Nasal cavity respiratory epithelium epithelial cell of viscerocranial mucosa (primary cell): ENCODE results near the gene AGAP9. TPM values are rescaled to one million over a fixed set of nuclear protein-coding genes. Genes with fewer than 3 reads are reported as not detected.

Source experiments
- total RNA-seq: library from RNA; depleted of rRNA; stranded (reverse); fragments of >200 nt; gene quantifications from 2 replicates; pipeline ENCODE4 v1.2.3, GENCODE V29; 2014

Gene AGAP9
- 2.4 and 2.8 TPM in 2 replicates for total RNA-seq

GRCh38 chr10:47523475-47523874 lies at the start of gene AGAP9:
Gene AGAP9 (minus strand): TSS chr10:47523638. CDS start chr10:47523526, 112 bp downstream.

GRCh38 chr10:47491600-47491999 lies 31.8 kb downstream of the AGAP9 start, which contains the start of gene FAM25G:
Gene FAM25G (minus strand): TSS chr10:47491700. CDS start chr10:47491674, 26 bp downstream.

GRCh38 chr10:47483923-47484322 lies 39.5 kb downstream of the AGAP9 start, which contains the start of gene ANXA8:
Gene ANXA8 (minus strand): TSS chr10:47484115. CDS start chr10:47483933, 182 bp downstream.

Other genes starting within 250 kb of the AGAP9 start
- gene GDF10, start 223.4 kb downstream of the AGAP9 start, total RNA-seq: not detected in 2 replicates
- gene GDF2, start 201.2 kb downstream of the AGAP9 start, total RNA-seq: not detected in 2 replicates
- not detected in 2 replicates for gene RBP3, start 175.3 kb downstream of the AGAP9 start, total RNA-seq
- gene ZNF488, start 139.3 kb downstream of the AGAP9 start, total RNA-seq: under 0.01 and 0.78 TPM in 2 replicates
- 37.3 and 267 TPM in 2 replicates for gene ANXA8, start 39.5 kb downstream of the AGAP9 start, total RNA-seq
- 10.9 TPM in 1 of 2 replicates, not detected in the other for gene FAM25G, start 31.9 kb downstream of the AGAP9 start, total RNA-seq
- not detected in 2 replicates for gene SYT15B, start 240.0 kb upstream of the AGAP9 start, total RNA-seq